HEK293 (cell line): ENCODE measurements around the gene GTF3C5.

Source experiments
- CTCF ChIA-PET: fragments of 350-600 bp; formaldehyde crosslinking; extraction: SDS; loops from one replicate; lab custom pipeline; 2021; ENCODE audit warnings: antibody characterized with exemption; lab: Yijun Ruan, JAX
- POLR2A ChIA-PET: fragments of 300-600 bp; formaldehyde crosslinking; extraction: SDS; loops from one replicate; lab custom pipeline; 2020; ENCODE audit warnings: antibody characterized with exemption, inconsistent platforms; lab: Yijun Ruan, JAX
- H3K27ac ChIP-seq: fragments of 200-500 bp; sonication (Bioruptor generic); 2 replicates; pipeline ENCODE4 v1.5.1; 2014; ENCODE audit warnings: low read depth, low read length, control low read depth, inconsistent platforms; ENCODE audit errors: extremely low read depth
- H3K36me3 ChIP-seq, 2 experiments: fragments of 200-500 bp in 1 of 2; sonication (Bioruptor generic) in 1 of 2; 1 replicate in 1 of 2; 2 replicates in 1 of 2; pipeline ENCODE4 v1.5.1; 2014 to 2017; ENCODE audit warnings: inconsistent platforms in 2 of 2, low read length in 2 of 2; ENCODE audit not compliant: control insufficient read depth in 2 of 2, insufficient read depth in 1 of 2
- H3K4me1 ChIP-seq: fragments of 200-500 bp; sonication (Bioruptor generic); 2 replicates; pipeline ENCODE4 v1.5.1; 2014; ENCODE audit warnings: mild to moderate bottlenecking, low read length, inconsistent platforms; ENCODE audit not compliant: control insufficient read depth, insufficient read depth
- H3K4me3 ChIP-seq: 2 replicates; pipeline ENCODE4 v1.5.1; 2011; ENCODE audit warnings: low read depth, mild to moderate bottlenecking, control low read depth, low read length, moderate library complexity
- H3K9me3 ChIP-seq: fragments of 200-500 bp; sonication (Bioruptor generic); 2 replicates; pipeline ENCODE4 v1.5.1; 2014; ENCODE audit warnings: low read depth, low read length, inconsistent platforms; ENCODE audit not compliant: control insufficient read depth, insufficient read depth
- REPIN1 ChIP-seq: fragments of 450-650 bp; formaldehyde crosslinking; IDR thresholded peaks from 2 replicates; pipeline ENCODE4 v1.5.1; 2017; ENCODE audit warnings: missing biosample characterization, missing genetic modification characterization, low read depth
- SETDB1 ChIP-seq: IDR thresholded peaks from one replicate; pipeline ENCODE4 v1.6.1; 2017; ENCODE audit warnings: mild to moderate bottlenecking, low read length, moderate library complexity, mixed read lengths; ENCODE audit not compliant: insufficient read length
- ZEB2 ChIP-seq: fragments of 450-650 bp; formaldehyde crosslinking; IDR thresholded peaks from 2 replicates; pipeline ENCODE4 v1.5.1; 2016; ENCODE audit warnings: missing biosample characterization, missing genetic modification characterization
- ZNF10 ChIP-seq: fragments of 450-650 bp; formaldehyde crosslinking; IDR thresholded peaks from 2 replicates; pipeline ENCODE4 v1.5.1; 2017; ENCODE audit warnings: missing biosample characterization, missing genetic modification characterization
- ZNF140 ChIP-seq: fragments of 450-650 bp; formaldehyde crosslinking; IDR thresholded peaks from 2 replicates; pipeline ENCODE4 v1.5.1; 2016; ENCODE audit warnings: missing biosample characterization, missing genetic modification characterization
- ZNF184 ChIP-seq: fragments of 450-650 bp; IDR thresholded peaks from 2 replicates; pipeline ENCODE4 v1.5.1; 2018; ENCODE audit warnings: missing biosample characterization, mild to moderate bottlenecking, missing genetic modification characterization
- ZNF366 ChIP-seq: fragments of 450-650 bp; formaldehyde crosslinking; conservative IDR thresholded peaks from 2 replicates; pipeline ENCODE4 v1.5.1; 2016; ENCODE audit warnings: missing biosample characterization, missing genetic modification characterization
- ZNF596 ChIP-seq: fragments of 450-650 bp; IDR thresholded peaks from 2 replicates; pipeline ENCODE4 v1.5.0; 2018; ENCODE audit warnings: missing biosample characterization, mild to moderate bottlenecking, missing genetic modification characterization, moderate library complexity
- ZNF670 ChIP-seq: fragments of 450-650 bp; formaldehyde crosslinking; IDR thresholded peaks from 2 replicates; pipeline ENCODE4 v1.5.1; 2016; ENCODE audit warnings: missing biosample characterization, missing genetic modification characterization, low read depth
- ZNF768 ChIP-seq: fragments of 450-650 bp; formaldehyde crosslinking; IDR thresholded peaks from 2 replicates; pipeline ENCODE4 v1.5.1; 2018; ENCODE audit warnings: missing biosample characterization, mild to moderate bottlenecking, missing genetic modification characterization
- ZSCAN16 ChIP-seq: fragments of 450-650 bp; formaldehyde crosslinking; IDR thresholded peaks from 2 replicates; pipeline ENCODE4 v1.5.1; 2016; ENCODE audit warnings: missing biosample characterization, missing genetic modification characterization
- ZSCAN18 ChIP-seq: fragments of 450-650 bp; formaldehyde crosslinking; IDR thresholded peaks from 2 replicates; pipeline ENCODE4 v1.5.1; 2016; ENCODE audit warnings: missing biosample characterization, missing genetic modification characterization
- ZSCAN4 ChIP-seq: fragments of 450-650 bp; formaldehyde crosslinking; IDR thresholded peaks from 2 replicates; pipeline ENCODE4 v1.5.1; 2017; ENCODE audit warnings: missing biosample characterization, missing genetic modification characterization
- TF ChIP-seq, protein P1 (sequence below): fragments of 450-650 bp; formaldehyde crosslinking; IDR thresholded peaks from 2 replicates; pipeline ENCODE4 v1.5.1; 2016; ENCODE audit warnings: missing biosample characterization, missing genetic modification characterization
- TF ChIP-seq, protein P2 (sequence below): fragments of 450-650 bp; formaldehyde crosslinking; IDR thresholded peaks from 2 replicates; pipeline ENCODE4 v1.5.0; 2017; ENCODE audit warnings: missing biosample characterization, missing genetic modification characterization, borderline replicate concordance
- TF ChIP-seq, protein P3 (sequence below): fragments of 450-650 bp; formaldehyde crosslinking; IDR thresholded peaks from 2 replicates; pipeline ENCODE4 v1.5.1; 2016; ENCODE audit warnings: missing biosample characterization, missing genetic modification characterization
- TF ChIP-seq, protein P4 (sequence below): fragments of 450-650 bp; formaldehyde crosslinking; IDR thresholded peaks from 2 replicates; pipeline ENCODE4 v1.5.1; 2016; ENCODE audit warnings: missing biosample characterization, missing genetic modification characterization
- TF ChIP-seq, protein P5 (sequence below): fragments of 450-650 bp; formaldehyde crosslinking; IDR thresholded peaks from 2 replicates; pipeline ENCODE4 v1.5.1; 2016; ENCODE audit warnings: missing biosample characterization, missing genetic modification characterization

Gene GTF3C5

GRCh38 chr9:133087429-133088145 lies 56.8 kb downstream of the GTF3C5 start:
- Histone ChIP-seq H3K27ac (no peak overlapping the region), H3K9me3 (no peaks in the 10 kb centered on the region)
- TF ChIP-seq ZNF140 (no peak), ZSCAN4 (tag by site-specific recombination) (no peak), ZNF366 (tag by site-specific recombination) (no peak), REPIN1 (tag by site-specific recombination) (no peak), ZNF670 (tag by site-specific recombination) (no peak), ZEB2 (tag by site-specific recombination) (no peak), ZSCAN16 (tag by site-specific recombination) (no peak), ZNF596 (tag by site-specific recombination) (no peak), SETDB1 (no peak), ZSCAN18 (tag by site-specific recombination) (no peak), ZNF184 (tag by site-specific recombination) (no peak), ZNF10 (tag by site-specific recombination) (no peak), ZNF768 (tag by site-specific recombination) (no peak)
- TF ChIP-seq, protein P1, sequence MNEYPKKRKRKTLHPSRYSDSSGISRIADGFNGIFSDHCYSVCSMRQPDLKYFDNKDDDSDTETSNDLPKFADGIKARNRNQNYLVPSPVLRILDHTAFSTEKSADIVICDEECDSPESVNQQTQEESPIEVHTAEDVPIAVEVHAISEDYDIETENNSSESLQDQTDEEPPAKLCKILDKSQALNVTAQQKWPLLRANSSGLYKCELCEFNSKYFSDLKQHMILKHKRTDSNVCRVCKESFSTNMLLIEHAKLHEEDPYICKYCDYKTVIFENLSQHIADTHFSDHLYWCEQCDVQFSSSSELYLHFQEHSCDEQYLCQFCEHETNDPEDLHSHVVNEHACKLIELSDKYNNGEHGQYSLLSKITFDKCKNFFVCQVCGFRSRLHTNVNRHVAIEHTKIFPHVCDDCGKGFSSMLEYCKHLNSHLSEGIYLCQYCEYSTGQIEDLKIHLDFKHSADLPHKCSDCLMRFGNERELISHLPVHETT: no peak
- TF ChIP-seq, protein P2, sequence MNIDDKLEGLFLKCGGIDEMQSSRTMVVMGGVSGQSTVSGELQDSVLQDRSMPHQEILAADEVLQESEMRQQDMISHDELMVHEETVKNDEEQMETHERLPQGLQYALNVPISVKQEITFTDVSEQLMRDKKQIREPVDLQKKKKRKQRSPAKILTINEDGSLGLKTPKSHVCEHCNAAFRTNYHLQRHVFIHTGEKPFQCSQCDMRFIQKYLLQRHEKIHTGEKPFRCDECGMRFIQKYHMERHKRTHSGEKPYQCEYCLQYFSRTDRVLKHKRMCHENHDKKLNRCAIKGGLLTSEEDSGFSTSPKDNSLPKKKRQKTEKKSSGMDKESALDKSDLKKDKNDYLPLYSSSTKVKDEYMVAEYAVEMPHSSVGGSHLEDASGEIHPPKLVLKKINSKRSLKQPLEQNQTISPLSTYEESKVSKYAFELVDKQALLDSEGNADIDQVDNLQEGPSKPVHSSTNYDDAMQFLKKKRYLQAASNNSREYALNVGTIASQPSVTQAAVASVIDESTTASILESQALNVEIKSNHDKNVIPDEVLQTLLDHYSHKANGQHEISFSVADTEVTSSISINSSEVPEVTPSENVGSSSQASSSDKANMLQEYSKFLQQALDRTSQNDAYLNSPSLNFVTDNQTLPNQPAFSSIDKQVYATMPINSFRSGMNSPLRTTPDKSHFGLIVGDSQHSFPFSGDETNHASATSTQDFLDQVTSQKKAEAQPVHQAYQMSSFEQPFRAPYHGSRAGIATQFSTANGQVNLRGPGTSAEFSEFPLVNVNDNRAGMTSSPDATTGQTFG (tag by site-specific recombination): no peak
- TF ChIP-seq, protein P3, sequence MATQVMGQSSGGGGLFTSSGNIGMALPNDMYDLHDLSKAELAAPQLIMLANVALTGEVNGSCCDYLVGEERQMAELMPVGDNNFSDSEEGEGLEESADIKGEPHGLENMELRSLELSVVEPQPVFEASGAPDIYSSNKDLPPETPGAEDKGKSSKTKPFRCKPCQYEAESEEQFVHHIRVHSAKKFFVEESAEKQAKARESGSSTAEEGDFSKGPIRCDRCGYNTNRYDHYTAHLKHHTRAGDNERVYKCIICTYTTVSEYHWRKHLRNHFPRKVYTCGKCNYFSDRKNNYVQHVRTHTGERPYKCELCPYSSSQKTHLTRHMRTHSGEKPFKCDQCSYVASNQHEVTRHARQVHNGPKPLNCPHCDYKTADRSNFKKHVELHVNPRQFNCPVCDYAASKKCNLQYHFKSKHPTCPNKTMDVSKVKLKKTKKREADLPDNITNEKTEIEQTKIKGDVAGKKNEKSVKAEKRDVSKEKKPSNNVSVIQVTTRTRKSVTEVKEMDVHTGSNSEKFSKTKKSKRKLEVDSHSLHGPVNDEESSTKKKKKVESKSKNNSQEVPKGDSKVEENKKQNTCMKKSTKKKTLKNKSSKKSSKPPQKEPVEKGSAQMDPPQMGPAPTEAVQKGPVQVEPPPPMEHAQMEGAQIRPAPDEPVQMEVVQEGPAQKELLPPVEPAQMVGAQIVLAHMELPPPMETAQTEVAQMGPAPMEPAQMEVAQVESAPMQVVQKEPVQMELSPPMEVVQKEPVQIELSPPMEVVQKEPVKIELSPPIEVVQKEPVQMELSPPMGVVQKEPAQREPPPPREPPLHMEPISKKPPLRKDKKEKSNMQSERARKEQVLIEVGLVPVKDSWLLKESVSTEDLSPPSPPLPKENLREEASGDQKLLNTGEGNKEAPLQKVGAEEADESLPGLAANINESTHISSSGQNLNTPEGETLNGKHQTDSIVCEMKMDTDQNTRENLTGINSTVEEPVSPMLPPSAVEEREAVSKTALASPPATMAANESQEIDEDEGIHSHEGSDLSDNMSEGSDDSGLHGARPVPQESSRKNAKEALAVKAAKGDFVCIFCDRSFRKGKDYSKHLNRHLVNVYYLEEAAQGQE (tag by site-specific recombination): no peak
- TF ChIP-seq, protein P4, sequence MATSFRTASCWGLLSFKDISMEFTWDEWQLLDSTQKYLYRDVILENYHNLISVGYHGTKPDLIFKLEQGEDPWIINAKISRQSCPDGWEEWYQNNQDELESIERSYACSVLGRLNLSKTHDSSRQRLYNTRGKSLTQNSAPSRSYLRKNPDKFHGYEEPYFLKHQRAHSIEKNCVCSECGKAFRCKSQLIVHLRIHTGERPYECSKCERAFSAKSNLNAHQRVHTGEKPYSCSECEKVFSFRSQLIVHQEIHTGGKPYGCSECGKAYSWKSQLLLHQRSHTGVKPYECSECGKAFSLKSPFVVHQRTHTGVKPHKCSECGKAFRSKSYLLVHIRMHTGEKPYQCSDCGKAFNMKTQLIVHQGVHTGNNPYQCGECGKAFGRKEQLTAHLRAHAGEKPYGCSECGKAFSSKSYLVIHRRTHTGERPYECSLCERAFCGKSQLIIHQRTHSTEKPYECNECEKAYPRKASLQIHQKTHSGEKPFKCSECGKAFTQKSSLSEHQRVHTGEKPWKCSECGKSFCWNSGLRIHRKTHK: no peak
- TF ChIP-seq, protein P5, sequence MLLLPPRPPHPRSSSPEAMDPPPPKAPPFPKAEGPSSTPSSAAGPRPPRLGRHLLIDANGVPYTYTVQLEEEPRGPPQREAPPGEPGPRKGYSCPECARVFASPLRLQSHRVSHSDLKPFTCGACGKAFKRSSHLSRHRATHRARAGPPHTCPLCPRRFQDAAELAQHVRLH (tag by site-specific recombination): no peak
- TF ChIP-seq, all 188 proteins: peak for 0

More at GRCh38 chr9:133087429-133088145, 56.8 kb downstream of the GTF3C5 start:
- no peak overlapping the region for H3K4me3 ChIP-seq
- CTCF ChIA-PET: interaction anchor here (0.6 kb wide), 1 partner anchor 61 kb away, joined by 5 read pairs; no protein-coding TSS in a partner anchor
- no peaks in the 10 kb centered on the region for H3K36me3 ChIP-seq
- no peaks in the 10 kb centered on the region for H3K4me1 ChIP-seq
- POLR2A ChIA-PET: no interaction called here
